B cell (primary cell): ENCODE measurements around the gene RABGAP1L. TPM values are rescaled to one million over a fixed set of nuclear protein-coding genes. Genes with fewer than 3 reads are reported as not detected.

Experiments used
- ATAC-seq: fragments of 200-7000 bp; cut with Tn5 transposase; one replicate; pipeline ENCODE4 v1.10.0; 2021; ENCODE audit warnings: low read depth, mild to moderate bottlenecking, moderate number of reproducible peaks, moderate library complexity
- CTCF ChIA-PET: fragments of 350-600 bp; sonication (Branson Sonifier 250); formaldehyde crosslinking; loops from one replicate; lab custom pipeline; 2021; ENCODE audit warnings: antibody characterized with exemption, inconsistent platforms; lab: Charles Lee
- POLR2A ChIA-PET: fragments of 350-600 bp; sonication (Branson Sonifier 250); formaldehyde crosslinking; loops from one replicate; lab custom pipeline; 2021; ENCODE audit warnings: antibody characterized with exemption; lab: Charles Lee
- DNase-seq: peaks from one replicate; pipeline ENCODE4 v3.0.0; 2013
- H2AFZ ChIP-seq: 2 replicates; pipeline ENCODE4 v1.6.1; 2012; ENCODE audit warnings: mild to moderate bottlenecking, low read depth, low read length; ENCODE audit not compliant: insufficient read depth, poor library complexity, severe bottlenecking
- H3K27ac ChIP-seq, 2 donors: 1 replicate in 1 of 2; 2 replicates in 1 of 2; pipeline ENCODE4 v1.5.1; 2012 to 2013; ENCODE audit warnings: low read length in 2 of 2, mild to moderate bottlenecking in 2 of 2, moderate library complexity in 1 of 2
- H3K27me3 ChIP-seq, 4 experiments: fragments of 200-600 bp in 1 of 4; sonication (generic) in 1 of 4; replicated peaks in 1 of 4; 1 replicate in 2 of 4; 2 replicates in 2 of 4; pipeline versions ENCODE4 v1.6.1 to v1.7.0; 2013 to 2016; ENCODE audit warnings: low read length in 3 of 4, mild to moderate bottlenecking in 2 of 4, mixed read lengths in 1 of 4, moderate library complexity in 1 of 4; ENCODE audit not compliant: insufficient read depth in 4 of 4, control insufficient read depth in 3 of 4; ENCODE audit errors: control extremely low read depth in 1 of 4
- H3K36me3 ChIP-seq, 2 experiments: replicated peaks in 1 of 2; 1 replicate in 1 of 2; 2 replicates in 1 of 2; pipeline versions ENCODE4 v1.6.1 to v1.7.1; 2013; ENCODE audit warnings: low read length in 1 of 2; ENCODE audit not compliant: insufficient read depth in 2 of 2, control insufficient read depth in 1 of 2; ENCODE audit errors: control extremely low read depth in 1 of 2, extremely low read depth in 1 of 2
- H3K4me1 ChIP-seq, 2 donors: fragments of 200-600 bp in 1 of 2; sonication (generic) in 1 of 2; 1 replicate in 1 of 2; 2 replicates in 1 of 2; pipeline versions ENCODE4 v1.5.1 to v1.6.1; 2013 to 2017; ENCODE audit warnings: low read length in 2 of 2; ENCODE audit not compliant: control insufficient read depth in 2 of 2, insufficient read depth in 2 of 2
- H3K4me2 ChIP-seq: replicated peaks from 2 replicates; pipeline ENCODE3; 2012; ENCODE audit warnings: mild to moderate bottlenecking, low read depth, low read length; ENCODE audit not compliant: poor library complexity, severe bottlenecking
- H3K4me3 ChIP-seq, 5 experiments: fragments of 200-600 bp in 1 of 5; sonication (generic) in 1 of 5; 1 replicate in 3 of 5; 2 replicates in 2 of 5; pipeline versions ENCODE4 v1.5.1 to v1.7.0; 2011 to 2016; ENCODE audit warnings: low read length in 4 of 5, mild to moderate bottlenecking in 4 of 5, low read depth in 2 of 5, control low read depth in 1 of 5, moderate library complexity in 1 of 5; ENCODE audit not compliant: insufficient read depth in 1 of 5; ENCODE audit errors: control extremely low read depth in 1 of 5, extremely low read depth in 1 of 5
- H3K79me2 ChIP-seq: fragments of 200-600 bp; sonication (generic); one replicate; pipeline ENCODE4 v1.6.0; 2016; ENCODE audit warnings: low read length; ENCODE audit not compliant: control insufficient read depth, insufficient read depth
- H3K9ac ChIP-seq: fragments of 200-600 bp; sonication (generic); 2 replicates; pipeline ENCODE4 v1.6.1; 2017; ENCODE audit warnings: mild to moderate bottlenecking, low read length, moderate library complexity
- H3K9me3 ChIP-seq, 3 donors: one replicate each; pipeline versions ENCODE4 v1.6.1 to v1.7.1; 2013; ENCODE audit warnings: low read length in 2 of 3; ENCODE audit not compliant: control insufficient read depth in 2 of 3, insufficient read depth in 1 of 3; ENCODE audit errors: control extremely low read depth in 1 of 3
- H4K20me1 ChIP-seq: 2 replicates; pipeline ENCODE4 v1.6.0; 2012; ENCODE audit warnings: mild to moderate bottlenecking, low read length; ENCODE audit not compliant: insufficient read depth, control insufficient read depth, poor library complexity, severe bottlenecking
- H3K27ac Mint-ChIP-seq: one replicate; pipeline ENCODE4 v1.8.0; 2021; ENCODE audit warnings: mixed read lengths
- H3K27me3 Mint-ChIP-seq: one replicate; pipeline ENCODE4 v1.8.0; 2021; ENCODE audit warnings: mixed read lengths
- H3K4me1 Mint-ChIP-seq: one replicate; pipeline ENCODE4 v1.8.0; 2021; ENCODE audit warnings: mixed read lengths
- H3K4me3 Mint-ChIP-seq: one replicate; pipeline ENCODE4 v1.8.0; 2021; ENCODE audit warnings: mixed read lengths
- H3K9me3 Mint-ChIP-seq: one replicate; pipeline ENCODE4 v1.8.0; 2022; ENCODE audit warnings: mixed read lengths; ENCODE audit not compliant: insufficient read depth
- CTCF ChIP-seq: fragments of 200-600 bp; IDR thresholded peaks from one replicate; pipeline ENCODE4 v1.8.0; 2022; ENCODE audit warnings: antibody characterized with exemption, mild to moderate bottlenecking
- EZH2 ChIP-seq: IDR thresholded peaks from 2 replicates; pipeline ENCODE4 v1.6.1; 2012; ENCODE audit warnings: borderline replicate concordance, low read depth, mild to moderate bottlenecking, moderate library complexity, low read length; ENCODE audit not compliant: insufficient read depth, poor library complexity, severe bottlenecking
- WGBS: methylation state at CpG from one replicate; pipeline ENCODE4 v1.1.5; 2013; ENCODE audit warnings: missing lambda C conversion rate; ENCODE audit not compliant: insufficient coverage; 5-methylcytosine and 5-hydroxymethylcytosine counted together
- intact Hi-C: fragments of 100-400 bp; cut with micrococcal nuclease; formaldehyde crosslinking; loops from one replicate; pipeline ENCODE4 v1.10.0; 2022
- polyA plus RNA-seq: library from polyadenylated mRNA; depleted of rRNA; stranded (reverse); fragments of >200 nt; gene quantifications from 2 replicates; pipeline ENCODE4 v1.2.3, GENCODE V29; 2012
- total RNA-seq, 2 donors: library from RNA; stranded (reverse); fragments of 120-200 nt in 1 of 2; gene quantifications; 1 replicate in 1 of 2; 2 replicates in 1 of 2; pipeline versions ENCODE4 v1.2.3 to v1.2.4, GENCODE V29; 2013 to 2022

The RABGAP1L gene
- total and polyA plus RNA-seq, 2 donors (not counting 1 experiment from before 2014, with no cell fraction given): 34.9 to 159 TPM

GRCh38 chr1:174935961-174936727 is 776.8 kb downstream of the RABGAP1L start:
- no peak overlapping the region for H3K27ac Mint-ChIP-seq
- no peak overlapping the region for H2AFZ ChIP-seq
- DNase-seq (no peak), ATAC-seq (no peak)
- H3K4me3 ChIP-seq: no peak overlapping the region
- H3K4me2 ChIP-seq: no peak overlapping the region
- no peak overlapping the region for H3K4me3 Mint-ChIP-seq
- H3K9me3 ChIP-seq: no peaks in the 10 kb centered on the region
- 96% methylated on average over 3 of the region's 3 CpGs for WGBS
- H3K27me3 ChIP-seq: no peaks in the 10 kb centered on the region
- no peaks in the 10 kb centered on the region for H4K20me1 ChIP-seq
- ChIA-PET POLR2A (no interaction called here), CTCF (interaction anchor here (1.3 kb wide), 1 partner anchor 14 kb away, joined by 3 read pairs; no protein-coding TSS in a partner anchor)
- H3K27ac ChIP-seq: no peak overlapping the region
- TF ChIP-seq EZH2: no peak
- TF ChIP-seq CTCF: no peak
- no peak overlapping the region for H3K9ac ChIP-seq
- no peaks in the 10 kb centered on the region for H3K36me3 ChIP-seq
- no peaks in the 10 kb centered on the region for H3K9me3 Mint-ChIP-seq
- intact Hi-C loops: no loop called here
- no peaks in the 10 kb centered on the region for H3K27me3 Mint-ChIP-seq
- no peaks in the 10 kb centered on the region for H3K79me2 ChIP-seq
- H3K4me1 ChIP-seq: peaks cover 0 to 4% of the 10 kb centered on the region in 2 donors
- peaks cover 9% of the 10 kb centered on the region for H3K4me1 Mint-ChIP-seq
